Ovary (tissue), 3 donors: Measurements from ENCODE around the gene KAT2B.

Experiments
- CTCF ChIP-seq, 3 donors: fragments of 450-650 bp in 2 of 3; fragments of 200-600 bp in 1 of 3; IDR thresholded peaks; one replicate each; pipeline versions ENCODE4 v1.5.1 to v1.8.0; 2016 to 2022; ENCODE audit warnings: antibody characterized with exemption in 3 of 3, mild to moderate bottlenecking in 1 of 3
- EP300 ChIP-seq: sonication (generic); formaldehyde crosslinking; IDR thresholded peaks from one replicate; pipeline ENCODE4 v1.6.1; 2017; ENCODE audit warnings: antibody characterized with exemption
- donor health status: DM: no; HTN: no; CAD: no.

- TF ChIP-seq CTCF (IDR thresholded peaks at IDR 0.05) (no peak), EP300 (no peak)
These were observed 6.3 kb downstream of the KAT2B start for GRCh38 chr3:20046556-20046955.
